HG03342 (cell line): ENCODE results near the gene ROBO1.
"Not testable (repeated sequence)": the region's sequence is repeated elsewhere in the genome, so short reads cannot be mapped to it uniquely, and the experiment has no call there.

ENCODE experiments used
- ATAC-seq: cut with Tn5 transposase; IDR thresholded peaks from one replicate; pipeline ENCODE4 v1.9.1; 2021; ENCODE audit warnings: mild to moderate bottlenecking, moderate library complexity; ENCODE audit not compliant: unreplicated experiment

ROBO1 gene

DNA sequence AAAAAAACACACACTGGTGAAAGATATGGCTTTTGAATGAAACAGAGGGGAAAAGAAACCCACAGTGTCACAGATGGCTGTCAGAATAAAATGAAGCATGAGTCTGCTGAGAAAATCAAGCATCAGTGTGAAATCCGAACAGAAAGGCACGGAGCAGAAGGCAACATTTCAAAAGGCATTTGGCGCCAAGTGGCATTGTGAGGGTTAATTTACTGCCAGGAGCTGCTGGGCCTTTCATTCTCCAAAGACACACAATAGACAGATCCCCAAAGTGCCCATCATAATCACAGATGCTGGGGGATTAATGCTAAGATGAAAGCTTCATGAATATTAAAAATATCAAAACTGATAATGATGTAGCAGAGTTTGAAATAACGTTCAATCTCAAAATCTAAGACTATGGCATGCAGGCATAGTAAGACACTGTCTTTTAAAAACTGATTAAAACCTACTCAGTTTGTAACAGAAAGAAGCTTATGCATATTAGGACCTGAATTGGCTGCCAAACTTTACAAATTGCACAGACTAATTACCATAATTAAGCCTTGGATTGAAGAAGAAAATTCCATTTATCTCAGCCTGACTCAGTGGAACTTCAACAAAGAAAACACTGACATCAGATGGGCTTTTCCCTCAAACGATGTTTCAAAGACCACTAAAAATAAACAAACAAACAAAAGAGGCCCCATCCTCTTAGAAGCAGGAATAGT, 589.2 kb downstream of the ROBO1 start:
- ATAC-seq = no peak

DNA sequence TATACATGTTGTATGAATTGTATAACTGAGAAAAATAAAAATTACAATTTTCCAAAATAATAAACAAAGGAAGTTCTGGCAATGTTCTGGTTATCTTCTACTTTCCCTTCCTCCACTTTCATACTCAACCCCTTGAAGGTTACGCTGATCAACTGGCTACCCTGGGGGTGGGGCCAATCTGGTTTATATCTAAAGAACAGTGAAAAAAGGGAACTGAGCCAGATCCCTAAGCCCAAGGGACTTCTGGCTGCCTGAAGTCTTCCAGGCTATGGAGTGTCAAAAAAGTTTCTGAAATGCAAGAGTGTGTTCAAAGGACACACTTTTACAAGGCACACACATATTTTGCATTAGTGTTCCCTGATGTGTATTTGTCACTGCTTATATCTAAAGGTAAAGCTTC, 591.9 kb downstream of the ROBO1 start:
- no peak for ATAC-seq

DNA sequence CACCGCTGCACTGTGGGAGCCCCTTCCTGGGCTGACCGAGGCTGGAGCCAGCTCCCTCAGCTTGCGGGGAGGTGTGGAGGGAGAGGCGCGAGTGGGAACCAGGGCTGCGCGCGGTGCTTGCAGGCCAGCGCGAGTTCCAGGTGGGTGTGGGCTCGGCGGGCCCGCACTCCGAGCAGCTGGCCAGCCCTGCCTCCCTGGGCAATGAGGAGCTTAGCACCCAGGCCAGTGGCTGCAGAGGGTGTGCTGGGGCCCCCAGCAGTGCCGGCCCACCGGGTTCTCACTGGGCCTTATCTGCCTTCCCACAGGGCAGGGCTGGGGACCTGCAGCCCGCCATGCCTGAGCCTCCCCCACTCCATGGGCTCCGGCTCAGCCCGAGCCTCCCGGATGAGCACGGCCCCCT, 594.5 kb downstream of the ROBO1 start:
- not testable (repeated sequence) for ATAC-seq

DNA sequence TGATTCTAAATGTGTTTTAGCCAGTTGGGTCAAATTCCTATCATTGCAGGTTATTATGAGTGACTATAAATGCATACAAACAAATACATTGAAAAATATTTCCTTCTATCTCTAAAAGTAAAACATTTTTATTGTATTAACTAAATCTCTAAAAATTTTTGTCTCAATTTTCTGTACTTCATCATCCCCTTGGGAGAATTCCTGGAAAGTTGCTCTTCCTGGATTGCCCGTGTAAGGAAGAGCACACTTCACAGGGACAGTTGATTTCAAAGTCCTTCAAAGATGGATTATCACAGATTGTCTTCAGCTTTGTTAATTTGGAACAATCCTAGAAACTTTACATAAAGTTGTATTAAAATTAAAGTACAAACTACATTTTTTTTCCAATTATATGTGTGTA, 595.6 kb downstream of the ROBO1 start:
- no peak for ATAC-seq

DNA sequence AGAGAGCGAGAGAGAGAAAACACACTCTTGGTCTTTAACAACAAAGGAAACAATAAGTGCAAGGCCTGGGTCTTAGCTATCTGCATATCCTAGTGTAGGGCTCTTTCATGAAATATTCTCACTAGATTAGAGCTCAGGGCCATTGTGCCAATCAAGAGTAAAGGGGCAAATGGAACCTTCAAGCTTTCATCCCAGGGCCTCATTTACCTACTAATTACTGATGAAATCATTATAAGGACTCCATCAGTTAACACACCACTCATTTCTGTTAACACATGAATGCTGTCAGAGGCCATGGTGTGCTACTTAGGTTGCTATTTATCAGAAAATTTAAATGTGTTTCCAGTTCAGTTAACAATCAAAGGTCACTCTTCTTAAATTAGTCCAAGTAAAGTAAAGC, 597.8 kb downstream of the ROBO1 start:
- ATAC-seq = no peak

DNA sequence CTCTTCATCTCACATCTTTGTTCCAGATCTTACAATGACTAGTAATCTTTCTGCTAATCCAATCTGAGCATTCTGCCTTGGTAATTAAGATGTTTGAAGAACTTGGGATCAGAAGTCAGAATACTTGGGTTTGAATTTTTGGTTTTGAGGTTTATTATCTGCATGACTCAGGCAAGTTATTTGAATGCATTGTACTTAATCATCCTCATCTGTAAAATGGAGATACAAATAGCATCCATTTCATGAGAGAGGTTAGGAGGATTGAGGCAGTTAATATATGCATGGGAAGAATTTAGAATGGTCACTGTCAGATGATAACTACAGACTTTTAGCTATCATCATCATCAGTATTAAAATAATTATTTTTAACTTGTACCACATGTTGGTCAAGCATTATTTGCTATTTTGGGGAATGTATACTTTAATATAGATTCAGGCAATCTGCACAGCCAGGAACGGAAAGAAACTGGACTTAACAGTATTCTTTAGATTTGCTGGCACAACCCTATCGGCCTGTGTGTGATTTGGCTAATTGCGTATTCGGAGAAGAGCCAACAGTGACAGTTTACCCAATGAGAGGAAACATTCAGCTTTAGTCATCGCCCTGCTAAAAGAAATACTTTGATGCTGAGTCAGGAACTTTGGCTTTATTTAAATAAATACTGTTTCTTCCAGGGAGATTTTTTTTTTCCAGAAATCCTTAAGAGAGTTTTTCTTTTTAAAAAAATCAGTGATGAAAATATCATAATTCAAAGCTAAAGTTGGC, 600.0 kb downstream of the ROBO1 start:
- no peak for ATAC-seq

DNA sequence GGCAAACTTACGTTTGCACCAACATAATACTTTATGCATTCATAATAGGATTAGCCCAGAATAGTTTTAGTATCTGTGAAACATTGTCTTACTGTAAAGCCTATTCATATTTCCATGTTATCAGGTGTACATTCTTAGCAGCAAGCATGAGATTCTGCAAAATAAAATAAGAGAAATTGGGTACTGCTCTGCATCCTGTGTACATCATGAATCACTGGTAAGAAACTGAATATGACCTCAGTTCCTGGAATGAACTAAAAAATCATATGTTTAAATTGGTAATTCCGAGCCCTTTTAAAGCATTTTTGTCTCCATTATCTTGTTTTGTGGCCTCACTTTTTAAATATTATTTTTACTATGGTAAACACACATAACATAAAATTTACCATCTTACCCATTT, 605.1 kb downstream of the ROBO1 start:
- no peak for ATAC-seq

DNA sequence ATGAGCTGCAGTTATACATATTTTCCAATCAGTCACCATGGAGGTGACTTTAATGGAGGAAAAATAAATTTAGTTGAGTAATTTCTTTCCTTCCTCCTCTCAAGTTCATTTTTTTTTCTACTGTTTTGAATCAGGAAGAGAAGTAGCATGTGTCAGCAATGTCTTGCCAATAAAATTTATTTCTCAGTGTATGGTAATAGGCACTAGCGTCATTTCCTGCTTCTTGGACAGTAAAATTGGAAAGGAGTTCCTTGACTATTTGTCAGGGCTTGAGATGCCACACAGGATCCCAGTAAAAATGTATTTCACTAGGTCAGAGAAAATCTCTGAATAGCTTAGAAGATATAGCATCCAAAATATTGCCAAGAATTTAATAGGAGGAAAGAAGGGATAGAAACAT, 605.9 kb downstream of the ROBO1 start:
- ATAC-seq = no peak

DNA sequence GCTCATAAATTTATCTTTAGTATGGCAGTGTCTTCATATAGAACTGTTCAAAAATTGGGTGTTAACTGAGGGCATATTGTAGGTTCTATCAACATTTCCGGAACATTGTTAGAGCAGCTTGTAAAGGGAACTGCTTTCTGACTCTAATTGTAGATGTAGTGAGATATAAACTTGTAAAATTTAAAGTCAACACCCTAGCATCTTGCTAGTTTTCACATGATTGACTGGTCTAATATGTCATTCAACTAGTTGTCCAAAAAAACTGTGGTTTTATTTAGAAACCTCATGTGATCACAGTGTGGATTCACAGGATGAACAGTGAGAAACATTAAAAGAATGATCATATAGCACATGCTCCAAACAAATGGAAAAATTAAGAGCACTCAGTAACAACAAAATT, 607.4 kb downstream of the ROBO1 start:
- ATAC-seq = no peak

DNA sequence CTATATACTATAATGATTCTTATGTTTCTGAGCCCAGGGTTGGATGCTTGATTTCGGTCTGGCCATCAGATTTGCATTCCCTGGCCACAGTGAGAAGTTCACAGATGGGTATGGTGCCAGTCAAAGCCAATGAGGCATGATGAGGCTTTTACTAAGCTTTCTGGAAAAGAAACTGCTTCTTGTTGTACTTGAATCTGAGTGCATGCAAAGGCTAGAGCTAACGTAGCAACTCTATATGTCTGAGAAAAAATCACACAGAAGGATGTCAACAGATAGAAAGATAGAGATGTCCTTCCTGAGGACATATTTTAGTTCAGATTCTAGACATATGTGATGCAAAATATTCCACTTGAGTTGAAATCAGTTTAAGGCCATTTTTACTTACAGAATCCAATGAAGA, 608.1 kb downstream of the ROBO1 start:
- ATAC-seq = no peak

DNA sequence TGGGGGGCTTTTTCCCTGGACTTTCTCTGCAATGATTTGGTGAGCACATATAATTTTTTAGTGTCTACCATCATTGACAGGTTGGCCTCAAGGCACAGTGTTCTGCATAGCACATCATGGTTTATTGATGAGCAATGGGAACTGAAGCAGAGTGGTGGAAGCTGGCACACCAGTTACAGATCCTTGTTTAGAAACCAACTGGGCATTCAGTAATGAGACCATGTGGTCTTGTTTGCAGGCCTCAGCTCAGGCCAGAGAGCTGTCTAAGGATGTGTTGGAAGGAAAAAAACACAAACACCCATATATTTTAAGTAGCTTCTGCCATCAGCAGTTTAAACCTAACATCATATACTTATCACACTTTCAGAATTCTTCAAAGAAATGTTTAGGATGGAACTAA, 610.6 kb downstream of the ROBO1 start:
- ATAC-seq = no peak

DNA sequence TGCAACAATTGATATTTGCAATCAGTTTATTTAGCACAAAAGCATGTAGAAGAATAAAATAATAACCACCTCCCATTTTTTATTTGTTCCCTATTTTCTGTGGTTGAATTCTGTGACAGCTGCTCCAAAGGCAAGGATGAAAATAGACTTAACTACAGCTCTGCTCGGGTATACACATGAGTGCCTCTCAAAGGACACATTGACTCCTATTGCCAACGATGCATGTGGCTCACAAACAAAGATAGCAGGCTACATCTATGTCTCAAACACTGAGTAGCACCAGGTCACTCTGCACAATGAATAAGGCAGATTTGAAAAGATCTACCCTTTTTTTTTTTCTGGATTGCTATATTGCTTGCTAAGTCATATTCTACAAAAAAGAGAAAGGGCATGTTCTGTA, 612.9 kb downstream of the ROBO1 start:
- no peak for ATAC-seq

DNA sequence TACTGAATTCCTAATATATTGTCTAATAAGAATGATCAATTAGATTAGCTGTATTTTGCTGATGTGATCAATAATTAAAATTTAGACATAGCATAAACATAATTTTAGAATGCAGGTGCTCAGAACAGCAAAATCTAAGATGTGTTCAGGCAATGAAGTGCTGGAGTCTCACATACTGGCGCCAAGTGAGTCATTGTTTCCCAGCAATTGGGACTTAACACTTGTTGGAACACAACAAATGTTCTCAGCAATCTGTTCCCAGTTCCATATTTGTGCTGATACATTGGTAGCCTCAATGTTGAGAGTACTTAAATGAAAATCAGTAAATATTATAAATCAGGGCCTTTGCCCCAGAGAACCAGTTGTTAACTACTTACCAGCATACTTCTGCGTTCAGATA, 619.0 kb downstream of the ROBO1 start:
- ATAC-seq = no peak

DNA sequence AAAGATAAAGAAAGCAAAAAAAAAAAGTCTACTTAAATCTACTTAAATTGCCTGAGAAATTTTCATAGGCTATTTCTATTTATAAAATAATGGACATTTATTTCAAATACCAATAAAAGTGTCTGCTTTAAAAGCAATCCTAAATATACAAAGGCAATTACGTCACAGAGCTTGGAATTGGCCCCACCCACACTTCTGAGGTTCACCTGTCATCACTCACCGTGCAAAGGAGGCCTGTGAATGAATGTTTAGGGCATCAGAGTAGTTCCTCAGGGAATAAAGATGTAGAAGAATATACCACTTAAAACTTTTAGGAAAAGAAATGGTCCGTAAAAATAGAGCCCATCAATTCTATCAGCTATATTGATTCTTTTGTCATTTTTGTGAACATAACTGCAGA, 621.8 kb downstream of the ROBO1 start:
- no peak for ATAC-seq

DNA sequence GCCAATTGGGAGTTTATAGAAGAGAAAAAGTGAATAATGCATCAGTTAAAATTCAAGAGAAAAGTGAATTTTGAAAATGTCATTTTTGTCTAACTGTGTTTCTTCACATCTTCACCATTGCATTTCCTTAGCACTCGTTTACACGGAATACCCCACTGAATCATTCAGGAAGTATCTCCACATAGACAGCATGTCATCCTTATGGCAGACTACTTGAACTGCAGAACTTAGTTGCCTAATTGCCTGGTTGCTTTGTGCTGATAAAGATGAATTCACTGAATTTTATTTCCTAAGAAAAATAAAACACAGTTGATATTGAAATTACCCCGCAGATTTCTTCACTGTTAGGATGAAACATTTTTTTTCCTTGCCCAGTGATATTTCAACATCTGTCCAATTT, 627.1 kb downstream of the ROBO1 start:
- no peak for ATAC-seq

DNA sequence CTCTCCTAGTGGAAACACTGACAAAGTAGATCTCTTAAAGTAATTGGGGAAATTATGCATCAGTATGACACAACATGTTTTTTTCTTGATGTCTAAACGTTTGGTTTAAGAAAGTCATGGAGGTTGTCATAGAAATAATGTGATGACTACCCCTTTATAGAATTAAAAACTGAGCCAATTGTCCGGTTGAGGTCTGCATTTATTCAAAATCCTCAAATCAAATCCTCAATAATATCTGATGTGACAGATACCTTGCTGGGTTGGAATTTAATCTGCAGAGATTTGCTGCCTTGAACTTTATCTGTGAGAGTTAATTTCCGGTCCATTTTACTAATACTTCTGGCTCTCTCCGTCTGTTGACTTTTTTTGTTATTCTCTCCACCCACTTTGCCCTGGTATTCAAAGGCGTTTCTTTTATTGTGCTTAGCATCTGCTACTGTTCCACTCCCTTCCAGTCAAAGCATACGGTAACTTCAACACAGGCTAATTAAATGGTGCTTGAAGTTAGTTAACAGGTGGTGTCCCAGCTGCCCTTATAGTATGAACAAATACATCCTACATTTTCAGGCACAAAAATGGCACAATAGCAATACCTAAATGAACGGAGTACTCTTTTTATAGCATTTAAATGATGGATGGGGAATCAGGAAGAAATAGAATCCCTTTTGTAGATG, 628.3 kb downstream of the ROBO1 start:
- ATAC-seq = no peak

DNA sequence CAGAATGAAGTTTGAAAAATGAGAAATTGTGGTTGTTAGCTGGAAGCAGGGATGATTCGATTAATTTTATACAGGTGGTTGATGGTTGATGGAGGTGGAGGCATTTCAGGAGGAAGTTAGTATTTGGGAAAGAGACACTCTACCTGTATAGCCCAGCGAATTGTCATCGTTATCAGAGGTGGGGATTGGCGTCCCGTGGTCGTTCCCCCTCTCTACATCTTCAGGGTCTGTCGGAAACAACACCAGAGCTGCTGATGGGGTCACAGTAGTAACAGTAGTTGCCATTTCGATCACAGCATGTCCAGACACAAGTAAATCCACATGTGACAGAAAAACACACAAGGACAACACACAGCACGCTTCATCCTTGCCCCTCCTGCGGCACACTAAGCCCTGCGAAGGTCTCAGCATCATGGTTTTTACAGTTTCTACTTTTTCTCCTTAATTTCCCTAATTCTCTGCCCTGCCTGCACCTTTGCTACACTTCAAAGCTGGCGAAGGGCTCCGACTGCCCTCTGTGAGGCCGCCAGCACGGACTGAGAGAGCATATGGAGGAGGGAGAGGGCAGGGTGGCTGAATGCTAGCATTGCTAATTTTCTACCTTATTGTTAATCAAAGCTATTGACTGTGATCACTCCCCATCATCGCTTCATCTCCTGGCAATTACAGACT, 642.3 kb downstream of the ROBO1 start:
- ATAC-seq = no peak

DNA sequence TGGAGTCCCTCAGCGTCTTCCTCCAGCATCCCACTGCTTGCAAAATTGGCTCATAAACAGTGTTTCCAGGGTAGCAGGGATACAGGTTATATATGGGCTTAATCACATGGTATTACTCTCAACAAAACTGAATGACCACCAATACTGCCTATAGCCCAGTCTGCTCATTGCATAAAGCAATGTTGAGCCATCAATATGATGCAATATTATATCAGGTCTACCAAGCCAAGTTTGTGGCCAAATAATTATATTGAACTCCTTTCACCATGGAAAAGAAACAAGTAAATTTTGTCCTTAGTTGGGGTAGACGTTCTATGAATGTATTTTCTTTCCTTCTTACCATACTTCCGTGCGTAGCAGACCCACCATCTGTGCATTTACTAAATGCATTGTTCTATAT, 652.3 kb downstream of the ROBO1 start:
- no peak for ATAC-seq

DNA sequence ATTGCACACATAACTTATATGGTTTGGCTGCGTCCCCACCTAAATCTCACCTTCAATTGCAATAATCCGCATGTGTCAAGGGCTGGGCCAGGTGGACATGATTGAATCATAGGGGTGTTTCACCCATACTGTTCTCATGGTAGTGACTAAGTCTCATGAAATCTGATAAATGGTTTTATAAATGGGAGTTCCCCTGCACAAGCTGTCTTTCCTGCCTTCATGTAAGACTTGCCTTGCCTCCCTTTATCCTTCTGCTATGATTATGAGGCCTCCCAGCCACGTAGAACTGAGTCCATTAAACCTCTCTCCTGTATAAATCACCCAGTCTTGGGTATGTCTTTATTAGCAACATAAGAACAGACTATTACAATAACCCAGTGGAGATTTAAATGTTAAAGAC, 653.9 kb downstream of the ROBO1 start:
- no peak for ATAC-seq

DNA sequence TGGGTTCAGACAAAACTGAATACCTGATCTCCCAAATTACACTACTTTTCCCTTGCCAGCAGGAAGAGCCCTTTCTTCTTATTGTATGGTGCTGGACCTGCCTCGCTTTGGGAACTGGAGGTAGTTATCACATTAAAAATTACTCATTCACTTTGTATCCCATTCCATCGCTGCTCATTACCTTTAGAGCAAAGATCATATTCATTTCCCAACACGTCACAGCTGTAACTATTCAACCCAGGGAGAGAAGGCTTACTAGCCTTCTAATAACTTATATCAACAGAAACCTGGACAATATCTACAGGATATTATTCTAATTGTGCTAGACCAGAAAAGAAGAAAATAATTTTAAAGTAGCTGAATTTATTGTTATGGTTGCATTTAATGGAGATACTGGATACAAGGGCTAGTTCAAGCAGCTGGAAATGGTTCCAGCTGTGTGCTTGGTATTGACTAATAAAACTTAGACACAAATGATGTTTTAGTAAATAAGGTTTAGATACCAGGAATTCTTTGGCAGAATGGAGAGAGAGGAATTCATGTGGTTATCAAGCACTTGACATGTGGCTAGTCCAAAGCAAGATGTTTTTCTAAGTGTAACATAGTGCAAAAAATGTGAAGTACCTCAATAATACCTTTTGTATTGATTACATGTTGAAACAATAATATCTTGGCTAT, 656.3 kb downstream of the ROBO1 start:
- ATAC-seq = no peak

DNA sequence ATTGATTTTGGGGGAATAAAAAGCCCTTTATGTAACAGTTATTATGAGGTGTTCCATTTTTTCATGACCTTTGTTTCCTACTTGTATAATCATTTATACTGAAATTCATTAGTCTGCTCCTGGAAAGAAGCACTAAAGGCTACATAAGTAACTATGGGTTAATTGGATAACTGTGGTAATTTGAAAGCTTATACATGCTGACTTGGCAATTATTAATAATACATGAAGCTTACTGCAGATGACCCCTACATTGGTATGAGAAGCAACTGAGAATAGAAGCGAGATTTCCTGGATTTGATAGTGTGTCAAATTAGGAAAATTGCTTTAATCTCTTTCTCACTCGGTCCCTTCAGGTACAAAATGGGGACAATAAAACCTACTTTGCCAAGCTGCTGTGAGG, 658.0 kb downstream of the ROBO1 start:
- no peak for ATAC-seq
